ENCODE data around the gene C1orf210. TPM values are rescaled to one million over a fixed set of nuclear protein-coding genes. Genes with fewer than 3 reads are reported as not detected.
A peak's percentile ranks its signal among the peaks of the same experiment; 100 is the strongest.

Gene C1orf210
- total RNA-seq, 1 donor from 2014 or later = not detected

DNA sequence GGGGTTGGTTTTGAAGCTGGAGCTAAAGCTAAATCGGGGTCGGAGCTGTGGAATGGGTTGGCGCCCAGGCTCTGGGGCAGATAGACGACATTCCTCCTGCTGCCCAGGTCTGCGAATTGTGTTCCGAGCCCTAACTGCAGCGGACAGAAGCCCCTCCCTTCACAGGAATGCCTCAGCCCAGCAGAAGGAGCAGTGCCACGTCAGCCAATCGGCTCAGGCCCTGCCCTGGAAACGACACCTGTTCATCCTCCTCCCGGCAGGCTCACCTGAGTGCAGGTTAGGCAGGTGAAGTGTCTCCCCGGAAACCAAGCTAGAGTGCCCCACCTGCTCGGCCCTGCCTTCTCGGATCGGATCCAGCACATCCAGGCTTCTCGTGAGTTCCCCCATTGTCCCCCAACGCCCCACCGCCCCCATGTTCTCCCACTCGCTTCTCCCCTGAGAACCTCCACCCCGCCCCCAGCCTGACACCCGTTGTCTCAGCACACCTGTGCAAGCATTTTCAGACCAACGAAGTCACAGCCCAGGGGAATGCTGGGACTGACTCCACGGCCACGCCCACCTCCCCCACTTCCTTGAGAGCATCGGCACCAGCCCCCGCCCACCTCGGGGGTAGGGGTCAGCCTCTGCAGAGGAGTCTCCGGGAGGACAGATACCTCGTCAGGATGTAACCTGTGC, 14.8 kb downstream of the C1orf210 start:
- H3K4me1 Mint-ChIP-seq = peaks cover 20% of the 10 kb centered on the region
- intact Hi-C loops (cut with micrococcal nuclease) = no loop called here
- H3K27ac Mint-ChIP-seq = no peak overlapping the region
- H3K9me3 Mint-ChIP-seq = peaks cover 13% of the 10 kb centered on the region
- H3K36me3 Mint-ChIP-seq (ENCODE audit: low read depth) = peaks cover 6% of the 10 kb centered on the region
- no peak for DNase-seq
- H3K4me3 Mint-ChIP-seq = peak overlapping the region; percentile 32
- H3K27me3 Mint-ChIP-seq = peaks cover 6% of the 10 kb centered on the region

DNA sequence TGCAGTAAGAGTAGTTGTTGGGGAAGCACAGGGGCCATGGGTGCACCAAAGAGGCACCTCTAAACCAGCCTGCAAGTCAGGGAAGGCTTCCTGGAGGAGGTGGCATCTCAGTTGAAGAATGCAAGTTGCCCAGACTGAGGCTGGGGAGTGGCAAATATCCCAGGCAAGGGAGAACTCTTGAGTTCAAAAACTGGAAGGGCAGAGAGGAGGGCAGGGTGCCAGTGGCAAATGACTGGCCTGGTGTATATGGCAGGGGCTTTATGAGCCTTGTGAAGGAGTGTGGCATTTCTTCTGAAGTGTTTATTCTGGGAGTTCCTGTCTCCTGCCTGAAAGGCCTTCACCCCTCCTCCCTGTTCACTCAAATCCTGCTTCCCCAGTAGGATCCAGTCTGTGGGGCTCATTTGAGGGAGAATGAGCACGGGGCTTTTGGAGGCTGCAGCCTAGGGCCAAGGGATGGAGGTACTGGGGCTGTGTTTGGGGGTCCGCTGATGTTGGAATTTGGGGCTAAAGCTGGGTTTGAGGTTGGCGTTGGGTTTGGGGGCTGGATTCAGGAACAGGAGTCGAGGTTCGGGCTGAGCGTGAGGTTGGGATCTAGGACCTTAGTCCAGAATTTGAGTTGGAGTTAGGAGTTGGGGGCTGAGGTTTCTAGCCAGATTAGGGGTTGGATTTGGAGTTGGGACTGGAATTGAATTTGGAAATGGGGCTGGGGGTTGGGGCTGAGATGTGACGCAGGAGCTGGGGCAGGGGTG, 15.6 kb downstream of the C1orf210 start, which contains the start of gene TMEM125:
TMEM125 (plus strand) TSS at position 357 of the 749 bp plus-strand sequence. CDS start 2,740 bp downstream, outside the sequence.
- no peak for DNase-seq
- peaks cover 2% of the 10 kb centered on the region for H3K36me3 Mint-ChIP-seq (ENCODE audit: low read depth)
- H3K4me1 Mint-ChIP-seq = peaks cover 15% of the 10 kb centered on the region
- intact Hi-C loops (cut with micrococcal nuclease) = no loop called here
- no peak within 1 kb of the TSS for H3K27ac Mint-ChIP-seq
- peaks cover 6% of the 10 kb centered on the region for H3K27me3 Mint-ChIP-seq
- peaks cover 8% of the 10 kb centered on the region for H3K9me3 Mint-ChIP-seq
- peak within 1 kb of the TSS; percentile 32 for H3K4me3 Mint-ChIP-seq

DNA sequence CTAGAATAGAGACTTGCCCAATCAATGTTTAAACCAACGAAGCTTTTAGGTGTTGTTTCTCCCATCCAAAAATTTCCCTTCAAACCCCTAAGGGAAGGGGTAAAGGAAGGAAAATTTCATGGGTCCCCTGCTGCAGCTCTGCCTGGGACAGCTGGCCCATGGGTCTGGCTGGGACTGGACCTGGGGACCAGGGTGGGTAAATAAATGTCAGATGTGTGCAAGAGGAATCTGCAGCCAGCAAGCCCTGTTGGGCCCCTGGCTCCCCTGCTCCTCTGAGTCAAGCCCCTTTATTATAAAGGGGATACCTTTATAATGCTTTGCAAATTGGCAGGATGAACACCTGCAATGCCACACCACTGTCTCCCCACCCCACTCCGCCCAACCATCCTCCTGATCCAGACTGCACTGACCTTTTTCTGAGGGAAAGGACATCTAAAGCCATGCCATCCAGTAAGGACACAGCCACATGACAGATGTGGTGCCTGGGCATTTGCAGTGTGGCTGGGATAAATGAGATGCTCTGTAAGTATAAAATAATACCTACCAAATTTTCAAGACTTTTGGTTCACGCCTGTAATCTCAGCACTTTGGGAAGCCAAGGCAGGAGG, 17.5 kb downstream of the C1orf210 start:
- Mint-ChIP-seq H3K36me3 (ENCODE audit: low read depth) (no peaks in the 10 kb centered on the region), H3K9me3 (no peaks in the 10 kb centered on the region), H3K27ac (no peak overlapping the region), H3K4me3 (no peak overlapping the region), H3K27me3 (peaks cover 6% of the 10 kb centered on the region), H3K4me1 (peaks cover 7% of the 10 kb centered on the region)
- no peak for DNase-seq
- intact Hi-C loops (cut with micrococcal nuclease) = no loop called here

DNA sequence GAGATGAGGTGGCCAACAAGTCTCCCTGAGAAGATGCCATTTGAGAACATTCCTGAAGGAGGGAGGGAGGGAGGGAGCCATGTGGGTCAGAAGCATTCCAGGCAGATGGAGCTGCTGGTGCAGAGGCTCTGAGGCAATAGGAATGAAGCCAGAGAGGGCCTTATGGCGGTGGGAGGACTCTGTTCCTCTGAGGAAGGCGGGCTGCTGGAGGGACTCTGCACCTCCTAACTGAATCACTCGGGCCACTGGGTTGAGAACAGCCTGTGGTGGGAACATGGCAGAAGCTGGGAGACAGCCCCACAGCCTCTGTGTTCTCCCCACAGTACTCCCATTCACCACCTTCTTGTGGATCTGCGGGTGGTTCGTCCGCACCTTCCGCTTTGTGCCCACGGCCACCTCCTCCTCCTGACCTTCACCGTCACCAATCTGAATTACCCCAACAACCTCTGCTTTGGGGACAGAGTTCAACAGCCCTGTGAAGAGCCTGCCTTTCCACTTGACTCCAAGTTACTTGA, 18.0 kb downstream of the C1orf210 start:
- no peak overlapping the region for H3K27ac Mint-ChIP-seq
- H3K9me3 Mint-ChIP-seq = peaks cover 3% of the 10 kb centered on the region
- peaks cover 6% of the 10 kb centered on the region for H3K27me3 Mint-ChIP-seq
- intact Hi-C loops (cut with micrococcal nuclease) = no loop called here
- H3K4me3 Mint-ChIP-seq = no peak overlapping the region
- peak; percentile 54 for DNase-seq
- no peaks in the 10 kb centered on the region for H3K36me3 Mint-ChIP-seq (ENCODE audit: low read depth)
- H3K4me1 Mint-ChIP-seq = peaks cover 7% of the 10 kb centered on the region

DNA sequence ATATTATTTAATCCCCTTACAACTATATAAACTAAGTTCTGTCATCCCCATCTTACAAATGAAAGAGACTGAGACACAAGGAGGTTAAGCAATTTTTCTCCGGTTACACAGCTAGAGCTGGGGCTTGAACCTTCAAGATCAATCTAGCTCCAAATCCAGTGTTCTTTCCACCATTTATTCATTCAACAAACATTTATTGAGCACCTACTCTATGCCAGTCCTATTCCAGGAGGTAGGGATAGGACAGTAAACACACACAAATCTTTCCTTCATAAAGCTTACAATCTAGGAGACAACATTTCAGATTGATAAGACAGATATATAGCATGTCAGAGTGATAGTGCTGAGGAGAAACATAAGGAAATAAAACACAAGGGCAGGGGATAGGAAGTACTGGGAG, 18.5 kb downstream of the C1orf210 start:
- Mint-ChIP-seq H3K4me3 (no peak overlapping the region), H3K4me1 (peaks cover 7% of the 10 kb centered on the region), H3K36me3 (ENCODE audit: low read depth) (no peaks in the 10 kb centered on the region), H3K27me3 (peaks cover 6% of the 10 kb centered on the region), H3K27ac (no peak overlapping the region), H3K9me3 (peaks cover 7% of the 10 kb centered on the region)
- intact Hi-C loops (cut with micrococcal nuclease) = no loop called here
- no peak for DNase-seq

DNA sequence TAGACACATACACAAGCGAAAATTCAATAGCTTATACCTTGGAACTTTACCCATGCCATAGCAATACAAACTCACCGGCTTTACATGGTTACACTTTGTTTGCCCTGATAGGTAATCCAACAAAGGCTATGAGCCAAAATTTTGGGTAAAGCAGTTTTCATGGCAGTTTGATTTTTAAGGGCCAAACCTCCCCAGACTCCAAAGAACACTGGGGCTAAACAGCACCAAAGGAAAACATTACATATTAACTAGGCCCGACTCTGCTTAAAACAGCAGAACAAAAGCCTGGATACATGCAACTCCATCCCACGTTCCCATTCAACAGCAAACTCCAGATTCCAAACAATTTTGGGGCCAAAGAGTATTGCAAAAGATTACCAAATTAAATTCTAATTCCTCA, 19.9 kb downstream of the C1orf210 start:
- DNase-seq = no peak
- Mint-ChIP-seq H3K27ac (no peak overlapping the region), H3K36me3 (ENCODE audit: low read depth) (no peaks in the 10 kb centered on the region), H3K4me3 (no peak overlapping the region), H3K9me3 (peaks cover 7% of the 10 kb centered on the region), H3K27me3 (peaks cover 6% of the 10 kb centered on the region), H3K4me1 (no peaks in the 10 kb centered on the region)
- intact Hi-C loops (cut with micrococcal nuclease) = no loop called here

DNA sequence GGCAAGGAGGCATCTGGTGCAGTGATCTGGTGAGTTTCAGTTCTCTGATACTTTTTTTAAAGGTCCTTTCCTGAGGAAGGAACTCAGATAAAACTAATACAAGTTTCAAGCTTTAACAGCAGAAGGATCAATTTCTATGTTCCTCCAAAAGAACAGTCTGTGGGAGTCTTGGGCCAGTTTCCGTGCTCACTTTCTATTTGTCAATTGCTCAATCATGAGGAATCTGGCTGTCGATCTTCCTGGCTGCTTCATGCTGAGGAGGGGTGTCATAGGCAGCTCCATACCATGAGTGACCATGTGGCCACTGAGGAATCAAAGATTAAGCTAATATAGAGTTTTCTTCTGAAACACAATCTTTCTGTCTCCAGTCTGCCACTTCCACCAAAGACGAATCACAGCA, 27.0 kb downstream of the C1orf210 start:
- Mint-ChIP-seq H3K36me3 (ENCODE audit: low read depth) (no peaks in the 10 kb centered on the region), H3K4me3 (no peak overlapping the region), H3K27ac (no peak overlapping the region), H3K4me1 (no peaks in the 10 kb centered on the region), H3K9me3 (peaks cover 17% of the 10 kb centered on the region), H3K27me3 (peaks cover 4% of the 10 kb centered on the region)
- intact Hi-C loops (cut with micrococcal nuclease) = no loop called here
- DNase-seq = no peak

DNA sequence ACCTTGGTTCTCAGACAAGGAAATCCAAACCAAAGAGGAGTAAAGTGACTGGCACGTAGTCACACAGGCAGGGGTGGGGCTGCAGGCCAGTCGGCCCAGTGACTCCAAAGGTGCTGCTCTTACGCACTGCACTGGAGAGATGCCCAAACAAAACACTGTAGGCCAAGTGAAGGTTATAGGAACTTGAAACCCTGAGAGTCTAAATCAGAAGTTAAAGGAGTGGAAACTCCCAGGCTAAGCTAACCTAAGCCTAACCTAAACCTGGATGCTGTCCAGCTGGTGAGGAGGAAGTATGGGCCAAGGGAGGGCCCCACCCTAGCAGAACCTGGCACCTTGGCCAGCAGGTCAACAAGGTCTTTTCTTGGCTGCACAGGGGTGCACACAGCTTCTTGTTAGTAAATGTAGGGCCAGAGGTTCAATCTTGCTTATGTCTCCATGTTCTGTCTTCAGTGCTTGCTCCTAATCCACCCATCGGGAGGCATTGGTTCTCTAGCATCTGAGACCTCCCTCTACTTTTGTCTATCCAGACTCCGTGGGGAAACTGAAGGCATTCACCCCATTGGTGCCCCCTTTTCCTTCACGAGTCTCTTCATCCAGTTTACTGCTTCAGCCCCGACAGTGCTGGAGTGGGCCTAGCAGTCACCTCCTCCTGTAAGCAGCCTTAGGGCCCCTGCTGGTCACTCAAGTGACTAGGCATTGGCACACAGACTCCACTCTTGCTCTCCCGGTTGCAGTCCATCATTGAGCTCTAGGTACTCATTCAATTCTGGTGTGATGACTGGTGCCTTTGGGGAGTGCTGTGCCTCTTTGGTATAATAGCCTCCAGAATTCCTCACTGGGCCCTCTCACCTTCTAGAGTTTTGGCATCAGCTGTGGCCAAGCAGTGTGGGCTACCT, 28.5 kb downstream of the C1orf210 start:
- H3K4me1 Mint-ChIP-seq = no peaks in the 10 kb centered on the region
- intact Hi-C loops (cut with micrococcal nuclease) = no loop called here
- H3K9me3 Mint-ChIP-seq = peaks cover 10% of the 10 kb centered on the region
- no peaks in the 10 kb centered on the region for H3K36me3 Mint-ChIP-seq (ENCODE audit: low read depth)
- H3K4me3 Mint-ChIP-seq = no peak overlapping the region
- H3K27ac Mint-ChIP-seq = no peak overlapping the region
- no peak for DNase-seq
- peaks cover 12% of the 10 kb centered on the region for H3K27me3 Mint-ChIP-seq

DNA sequence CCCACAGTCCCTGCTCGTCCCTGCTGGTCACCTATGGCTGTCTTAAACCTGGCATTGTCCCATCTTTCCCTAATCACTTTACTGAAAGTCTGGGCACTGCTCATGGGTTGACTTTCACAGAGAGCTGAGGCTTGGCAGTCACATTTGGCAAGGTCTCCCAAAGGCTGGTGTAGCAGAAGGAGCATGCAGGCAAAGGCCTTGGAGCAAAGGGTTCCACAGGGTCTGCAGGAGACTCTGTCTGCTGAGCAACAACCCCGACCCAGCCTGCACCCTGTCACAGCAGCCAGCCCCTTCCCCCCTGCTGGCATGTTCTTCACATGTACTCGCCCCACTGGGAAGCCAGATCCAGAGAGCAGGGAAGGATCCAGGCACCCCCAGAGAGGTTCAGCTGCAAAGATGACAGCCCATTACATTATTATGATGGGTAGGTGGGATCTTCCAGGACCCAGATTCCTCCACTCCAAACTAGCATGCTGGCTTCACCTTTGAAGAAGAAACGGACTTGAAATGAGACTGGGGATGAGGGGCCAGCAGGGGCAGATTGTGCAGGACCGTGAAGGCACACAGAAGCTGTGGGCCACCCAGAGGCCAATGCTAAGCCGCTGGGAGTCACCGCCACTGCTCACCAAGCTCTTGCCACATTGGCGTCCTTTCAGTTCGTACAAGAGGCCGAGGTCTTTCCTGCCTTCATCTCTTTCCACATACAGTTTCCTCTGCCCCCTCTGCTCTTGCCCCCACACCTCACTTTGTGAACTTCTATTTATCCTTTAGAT, 29.8 kb downstream of the C1orf210 start:
- Mint-ChIP-seq H3K27ac (no peak overlapping the region), H3K4me3 (no peak overlapping the region), H3K4me1 (no peaks in the 10 kb centered on the region), H3K36me3 (ENCODE audit: low read depth) (no peaks in the 10 kb centered on the region), H3K27me3 (peaks cover 20% of the 10 kb centered on the region), H3K9me3 (peaks cover 10% of the 10 kb centered on the region)
- DNase-seq = no peak
- intact Hi-C loops (cut with micrococcal nuclease) = no loop called here

DNA sequence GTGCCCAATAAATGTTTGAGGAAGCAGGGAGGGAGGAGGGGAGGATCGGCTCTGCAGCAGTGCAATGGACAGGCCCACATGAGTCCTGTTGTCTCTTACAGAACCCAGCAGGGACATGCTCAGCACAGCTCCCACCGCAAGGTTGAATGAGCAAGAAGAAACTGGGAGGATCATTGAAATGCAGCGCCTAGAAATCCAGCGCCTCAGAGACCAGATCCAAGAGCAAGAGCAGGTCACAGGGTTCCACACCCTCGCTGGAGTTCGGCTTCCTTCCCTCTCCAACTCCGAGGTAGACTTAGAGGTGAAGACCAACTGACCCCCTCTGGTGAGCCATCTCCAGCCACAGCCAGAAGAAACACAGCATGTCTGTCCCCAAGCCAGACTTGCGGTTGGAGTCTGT, 31.5 kb downstream of the C1orf210 start:
- Mint-ChIP-seq H3K36me3 (ENCODE audit: low read depth) (no peaks in the 10 kb centered on the region), H3K4me3 (no peak overlapping the region), H3K4me1 (no peaks in the 10 kb centered on the region), H3K27me3 (peaks cover 25% of the 10 kb centered on the region), H3K27ac (no peak overlapping the region), H3K9me3 (peaks cover 10% of the 10 kb centered on the region)
- intact Hi-C loops (cut with micrococcal nuclease) = no loop called here
- DNase-seq = no peak

DNA sequence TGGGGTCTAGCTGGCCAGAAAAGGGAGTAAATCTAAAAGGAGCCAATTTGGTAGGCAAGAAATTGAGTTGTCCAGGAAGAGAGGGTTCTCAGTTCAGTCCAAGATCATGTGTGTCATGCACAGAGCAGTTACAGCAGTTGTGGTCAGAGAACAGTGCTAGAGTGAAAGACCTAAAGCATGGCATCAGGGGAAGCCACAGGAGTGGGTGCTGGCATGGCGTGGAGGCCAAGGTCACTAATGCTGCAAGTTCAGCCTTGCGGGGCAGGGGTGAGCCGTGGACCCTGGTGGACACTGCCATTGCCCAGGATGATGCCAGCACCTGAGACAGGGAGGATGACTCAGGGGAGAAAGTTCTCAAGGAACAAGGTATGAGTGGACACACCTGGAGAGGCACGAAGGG, 32.2 kb downstream of the C1orf210 start:
- DNase-seq = no peak
- no peaks in the 10 kb centered on the region for H3K36me3 Mint-ChIP-seq (ENCODE audit: low read depth)
- intact Hi-C loops (cut with micrococcal nuclease) = no loop called here
- peaks cover 25% of the 10 kb centered on the region for H3K27me3 Mint-ChIP-seq
- no peaks in the 10 kb centered on the region for H3K4me1 Mint-ChIP-seq
- peaks cover 4% of the 10 kb centered on the region for H3K9me3 Mint-ChIP-seq
- no peak overlapping the region for H3K4me3 Mint-ChIP-seq
- H3K27ac Mint-ChIP-seq = no peak overlapping the region

DNA sequence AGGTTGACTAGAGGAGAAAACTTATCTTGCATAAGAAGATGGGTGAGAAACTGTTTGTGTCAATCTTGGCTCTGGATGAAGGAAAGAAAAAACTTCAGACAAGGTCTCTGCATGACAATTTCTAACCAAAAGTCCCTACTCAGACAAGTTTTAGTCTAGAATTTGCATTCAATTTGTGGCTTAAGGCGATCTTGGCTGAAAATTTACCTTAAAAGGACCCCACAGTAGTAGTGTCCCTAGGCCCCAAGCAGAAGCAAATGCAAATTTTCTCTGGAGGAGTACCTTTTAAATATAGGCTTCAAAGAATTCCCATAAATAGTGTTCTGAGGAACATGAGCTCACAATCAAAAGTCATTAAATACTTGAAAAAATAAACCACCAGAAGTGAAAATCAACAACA, 33.2 kb downstream of the C1orf210 start:
- Mint-ChIP-seq H3K4me3 (no peak overlapping the region), H3K9me3 (peaks cover under 1% of the 10 kb centered on the region), H3K27me3 (peaks cover 25% of the 10 kb centered on the region), H3K4me1 (no peaks in the 10 kb centered on the region), H3K36me3 (ENCODE audit: low read depth) (no peaks in the 10 kb centered on the region), H3K27ac (no peak overlapping the region)
- DNase-seq = no peak
- intact Hi-C loops (cut with micrococcal nuclease) = no loop called here

DNA sequence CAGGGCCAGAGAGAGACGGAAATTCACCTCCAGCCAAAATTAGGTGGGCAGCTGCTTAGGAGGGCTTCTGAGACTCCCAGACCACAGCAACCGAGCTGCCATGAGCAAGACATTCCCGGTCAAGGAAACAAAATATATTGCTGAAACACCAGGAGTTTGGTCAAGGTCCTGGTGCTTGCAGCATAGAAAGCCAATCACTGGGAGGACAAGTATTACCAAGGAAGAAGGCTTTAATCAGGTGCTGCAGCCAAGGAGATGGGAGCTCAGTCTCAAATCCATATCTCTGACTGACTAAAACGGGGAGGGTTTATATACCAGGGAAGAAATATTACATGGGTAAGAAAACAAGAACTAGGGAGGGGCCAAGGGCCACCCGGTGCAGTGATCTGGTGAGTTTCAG, 34.4 kb downstream of the C1orf210 start:
- Mint-ChIP-seq H3K9me3 (peaks cover 6% of the 10 kb centered on the region), H3K4me3 (no peak overlapping the region), H3K4me1 (no peaks in the 10 kb centered on the region), H3K27ac (no peak overlapping the region), H3K27me3 (peaks cover 29% of the 10 kb centered on the region), H3K36me3 (ENCODE audit: low read depth) (peaks cover 2% of the 10 kb centered on the region)
- DNase-seq = no peak
- intact Hi-C loops (cut with micrococcal nuclease) = no loop called here

Measured in activated CD4-positive, alpha-beta T cell treated with anti-CD3 and anti-CD28 coated beads, Interleukin-2, amount 10 ng/mL, durations not matched to agents 24 days and 14 days (primary cell).